Measurements from ENCODE around the gene LTC4S. TPM values are rescaled to one million over a fixed set of nuclear protein-coding genes. Genes with fewer than 3 reads are reported as not detected.
"Not testable (repeated sequence)": the region's sequence is repeated elsewhere in the genome, so short reads cannot be mapped to it uniquely, and the experiment has no call there.

Gene LTC4S
- total RNA-seq, 1 experiment from 2014 or later, result 2.2 TPM

- H3K27me3 Mint-ChIP-seq (ENCODE audit: insufficient read depth, unreplicated experiment), result no peaks in the 10 kb centered on the region
- no peak overlapping the region for H3K4me3 Mint-ChIP-seq (ENCODE audit: unreplicated experiment)
- no peak for DNase-seq (ENCODE audit: unreplicated experiment)
- POLR2A ChIA-PET, result interaction anchor here (0.8 to 1.2 kb wide), 2 partner anchors 25 to 34 kb away, joined by 3 to 4 read pairs; no protein-coding TSS in a partner anchor
- H3K36me3 Mint-ChIP-seq (ENCODE audit: insufficient read depth, unreplicated experiment), result peaks cover 19% of the 10 kb centered on the region
- H3K27ac Mint-ChIP-seq (ENCODE audit: low read depth, unreplicated experiment), result no peak overlapping the region
- intact Hi-C loops (cut with micrococcal nuclease), result no loop called here
- BruUV-seq (replicated peaks), result no TSS peak
- no peaks in the 10 kb centered on the region for H3K4me1 Mint-ChIP-seq (ENCODE audit: insufficient read depth, unreplicated experiment)
- TF ChIP-seq CTCF (IDR thresholded peaks at IDR 0.05; ENCODE audit: unreplicated experiment), result no peak
- CTCF ChIA-PET, result interaction anchor here (0.7 to 2.5 kb wide), 2 partner anchors 25 to 75 kb away, joined by 3 to 17 read pairs; no protein-coding TSS in a partner anchor
- H3K9me3 Mint-ChIP-seq (ENCODE audit: unreplicated experiment), result no peaks in the 10 kb centered on the region
These were observed 5.5 kb upstream of the LTC4S start for GRCh38 chr5:179788193-179788854.

- not testable (repeated sequence) for BruUV-seq (replicated peaks)
- CTCF ChIA-PET, result interaction anchor here (0.6 to 2.5 kb wide), 3 partner anchors 26 to 985 kb away, joined by 3 to 17 read pairs (median 5); no protein-coding TSS in a partner anchor
These were observed 4.5 kb upstream of the LTC4S start for GRCh38 chr5:179789278-179789677.

GRCh38 chr5:179791881-179792611 lies 1.7 kb upstream of the LTC4S start:
- Mint-ChIP-seq H3K9me3 (ENCODE audit: unreplicated experiment) (no peaks in the 10 kb centered on the region), H3K4me3 (ENCODE audit: unreplicated experiment) (no peak overlapping the region), H3K27me3 (ENCODE audit: insufficient read depth, unreplicated experiment) (no peaks in the 10 kb centered on the region), H3K4me1 (ENCODE audit: insufficient read depth, unreplicated experiment) (peaks cover 7% of the 10 kb centered on the region), H3K36me3 (ENCODE audit: insufficient read depth, unreplicated experiment) (peaks cover 22% of the 10 kb centered on the region), H3K27ac (ENCODE audit: low read depth, unreplicated experiment) (no peak overlapping the region)
- no TSS peak for BruUV-seq (replicated peaks)
- intact Hi-C loops (cut with micrococcal nuclease), result no loop called here
- ChIA-PET POLR2A (interaction anchor here (0.5 to 1.8 kb wide), 3 partner anchors 27 to 180 kb away, joined by 3 to 6 read pairs (median 4); no protein-coding TSS in a partner anchor), CTCF (interaction anchor here (0.6 to 1.9 kb wide), 5 partner anchors 27 to 51 kb away, joined by 3 to 8 read pairs (median 3); no protein-coding TSS in a partner anchor)
- TF ChIP-seq CTCF (IDR thresholded peaks at IDR 0.05; ENCODE audit: unreplicated experiment), result no peak
- no peak for DNase-seq (ENCODE audit: unreplicated experiment)

More at GRCh38 chr5:179789278-179789677, 4.5 kb upstream of the LTC4S start:
- H3K9me3 Mint-ChIP-seq (ENCODE audit: unreplicated experiment); DNase-seq (ENCODE audit: unreplicated experiment); H3K4me3 Mint-ChIP-seq (ENCODE audit: unreplicated experiment); H3K27me3 Mint-ChIP-seq (ENCODE audit: insufficient read depth, unreplicated experiment); H3K27ac Mint-ChIP-seq (ENCODE audit: low read depth, unreplicated experiment); H3K4me1 Mint-ChIP-seq (ENCODE audit: insufficient read depth, unreplicated experiment); intact Hi-C loops (cut with micrococcal nuclease): not testable (repeated sequence)
- H3K36me3 Mint-ChIP-seq (ENCODE audit: insufficient read depth, unreplicated experiment), result peaks cover 16% of the 10 kb centered on the region
- POLR2A ChIA-PET, result interaction anchor here (1.2 to 1.3 kb wide), 3 partner anchors 8 to 26 kb away, joined by 3 to 8 read pairs (median 3); no protein-coding TSS in a partner anchor

GRCh38 chr5:179792612-179793467 lies 946 bp upstream of the LTC4S start:
- H3K36me3 Mint-ChIP-seq (ENCODE audit: insufficient read depth, unreplicated experiment), result peaks cover 22% of the 10 kb centered on the region
- POLR2A ChIA-PET, result interaction anchor here (0.8 to 4.8 kb wide), 5 partner anchors 15 to 60 kb away, joined by 3 to 37 read pairs (median 6); partner anchors contain the start of gene MAML1
- CTCF ChIA-PET, result interaction anchor here (0.6 to 1.9 kb wide), 5 partner anchors 27 to 174 kb away, joined by 3 to 8 read pairs (median 3); no protein-coding TSS in a partner anchor
- H3K9me3 Mint-ChIP-seq (ENCODE audit: unreplicated experiment), result no peaks in the 10 kb centered on the region
- H3K27ac Mint-ChIP-seq (ENCODE audit: low read depth, unreplicated experiment), result no peak overlapping the region
- no peaks in the 10 kb centered on the region for H3K27me3 Mint-ChIP-seq (ENCODE audit: insufficient read depth, unreplicated experiment)
- DNase-seq (ENCODE audit: unreplicated experiment), result no peak
- no peak for TF ChIP-seq CTCF (IDR thresholded peaks at IDR 0.05; ENCODE audit: unreplicated experiment)
- peaks cover 8% of the 10 kb centered on the region for H3K4me1 Mint-ChIP-seq (ENCODE audit: insufficient read depth, unreplicated experiment)
- no TSS peak for BruUV-seq (replicated peaks)
- intact Hi-C loops (cut with micrococcal nuclease), result no loop called here
- no peak overlapping the region for H3K4me3 Mint-ChIP-seq (ENCODE audit: unreplicated experiment)
